NCI-H2081 treated with DMSO at 0.1 percent for 48 hours (cell line): ENCODE results near the gene AP2B1.

Source experiments
- DNase-seq: peaks from one replicate; lab custom pipeline; 2025; lab: John Stamatoyannopoulos, UW

AP2B1 gene

DNA sequence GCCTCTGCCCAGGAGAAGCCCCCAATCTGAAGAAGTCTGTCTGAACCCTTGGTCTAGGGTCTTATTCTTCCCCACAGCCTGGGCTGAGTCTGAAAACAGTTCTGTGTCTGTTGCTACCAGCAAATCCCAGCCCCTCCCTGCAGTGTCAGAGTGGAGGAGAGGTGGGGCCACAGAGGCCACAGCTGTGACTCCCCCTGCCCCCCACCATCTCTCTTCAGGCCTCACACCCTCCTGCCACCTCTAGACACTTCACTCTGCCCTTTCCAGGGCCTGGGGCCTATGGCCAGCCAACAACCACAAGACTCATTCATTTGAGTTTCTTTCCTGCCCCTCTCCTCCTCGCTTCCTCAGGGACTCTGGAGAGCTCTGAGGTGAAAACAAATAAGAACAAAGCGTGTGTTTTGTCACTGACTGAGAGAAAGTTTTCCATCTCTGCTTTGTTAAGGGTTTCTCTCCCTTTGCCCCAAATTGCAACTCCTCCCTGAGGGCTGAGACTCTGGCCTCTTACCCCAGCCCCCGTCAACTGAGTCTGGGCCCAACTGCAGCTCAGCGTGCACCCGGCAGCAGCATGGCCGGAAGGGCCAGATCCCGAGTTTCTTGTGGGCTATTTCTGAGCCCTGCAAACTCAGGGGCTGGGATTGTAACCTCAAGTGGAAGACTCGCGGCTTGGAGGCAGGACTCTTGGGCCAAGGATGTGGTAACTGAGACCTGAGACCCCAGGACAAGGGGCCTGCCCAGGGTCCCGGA lies 186.7 kb downstream of the AP2B1 start:
- DNase-seq = no peak

DNA sequence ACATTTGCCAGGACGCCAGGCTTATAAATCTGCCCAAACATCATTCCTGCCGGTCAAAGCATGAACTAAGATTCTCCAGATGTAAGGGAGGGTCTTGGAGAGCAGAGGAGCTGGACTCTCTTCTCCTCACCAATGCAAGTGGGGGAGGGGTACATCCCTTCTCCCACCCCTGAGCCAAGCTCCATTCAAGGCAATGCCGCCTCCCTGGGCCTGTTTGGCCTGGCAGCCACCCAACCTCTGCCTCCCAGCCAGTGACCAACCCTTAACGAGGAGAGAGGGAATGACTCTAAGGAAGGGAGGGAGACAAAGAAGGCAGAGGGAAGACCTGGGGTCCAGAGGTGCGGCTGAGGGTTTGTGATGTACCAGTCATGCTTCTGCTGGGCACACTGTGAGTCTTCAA lies 187.4 kb downstream of the AP2B1 start:
- DNase-seq = no peak

- no peak for DNase-seq
Measured at GRCh38 chr17:35775039-35775438, 187.9 kb downstream of the AP2B1 start.

GRCh38 chr17:35775583-35775982 lies 188.5 kb downstream of the AP2B1 start:
- DNase-seq = no peak
